HG03139 (cell line): Measurements from ENCODE around the gene ACE.

ENCODE experiments used
- ATAC-seq: cut with Tn5 transposase; IDR thresholded peaks from one replicate; pipeline ENCODE4 v1.9.1; 2021; ENCODE audit not compliant: unreplicated experiment

Gene ACE

DNA sequence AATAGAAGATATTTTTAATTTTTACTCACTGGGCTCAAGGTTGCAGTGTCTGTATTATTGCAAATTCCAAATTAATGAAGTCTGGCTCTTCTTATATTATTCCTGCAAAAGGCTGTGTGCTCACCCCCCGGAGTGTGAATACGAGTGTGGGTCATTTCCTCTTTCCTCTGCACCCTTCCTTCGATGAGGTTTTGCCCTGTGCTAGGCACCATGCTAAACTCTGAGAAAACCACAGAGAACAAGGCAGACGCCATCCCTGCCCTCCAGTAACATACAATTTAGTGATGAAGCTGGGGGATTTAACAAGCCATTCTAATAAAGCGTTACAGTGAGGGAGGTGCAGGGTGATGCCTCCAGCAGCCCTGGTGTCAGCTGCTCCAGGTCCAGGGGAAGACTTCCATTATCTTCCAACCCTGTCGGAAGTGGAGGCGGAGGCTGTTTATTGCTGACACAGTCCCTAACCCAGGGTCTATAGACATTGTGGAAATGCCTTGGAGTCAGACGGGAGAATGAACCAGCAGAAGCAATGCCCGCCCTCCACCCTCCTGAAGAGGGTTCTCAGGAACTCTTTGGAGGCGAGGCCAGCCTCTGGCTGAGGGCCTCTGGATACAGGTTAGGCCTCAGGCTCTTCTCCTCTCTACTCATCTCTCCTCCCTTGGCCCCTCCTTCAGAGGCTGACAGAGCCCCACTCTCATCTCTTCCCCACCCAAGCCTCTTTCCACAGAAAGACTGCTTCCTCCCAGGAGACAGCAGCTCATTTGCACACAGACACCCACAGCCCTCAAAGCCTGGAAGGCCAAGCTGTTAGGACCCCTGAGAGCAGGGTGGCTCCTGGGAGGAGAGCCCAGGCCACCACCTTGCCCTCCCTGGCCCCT is 2.0 kb upstream of the ACE start:
- ATAC-seq, result no peak

- no peak for ATAC-seq
These were observed 1.1 kb upstream of the ACE start for GRCh38 chr17:63475491-63476412.

- no peak for ATAC-seq
These were observed 405 bp upstream of the ACE start for GRCh38 chr17:63476459-63476853.

GRCh38 chr17:63477480-63478440 is 899 bp downstream of the ACE start:
- no peak for ATAC-seq

DNA sequence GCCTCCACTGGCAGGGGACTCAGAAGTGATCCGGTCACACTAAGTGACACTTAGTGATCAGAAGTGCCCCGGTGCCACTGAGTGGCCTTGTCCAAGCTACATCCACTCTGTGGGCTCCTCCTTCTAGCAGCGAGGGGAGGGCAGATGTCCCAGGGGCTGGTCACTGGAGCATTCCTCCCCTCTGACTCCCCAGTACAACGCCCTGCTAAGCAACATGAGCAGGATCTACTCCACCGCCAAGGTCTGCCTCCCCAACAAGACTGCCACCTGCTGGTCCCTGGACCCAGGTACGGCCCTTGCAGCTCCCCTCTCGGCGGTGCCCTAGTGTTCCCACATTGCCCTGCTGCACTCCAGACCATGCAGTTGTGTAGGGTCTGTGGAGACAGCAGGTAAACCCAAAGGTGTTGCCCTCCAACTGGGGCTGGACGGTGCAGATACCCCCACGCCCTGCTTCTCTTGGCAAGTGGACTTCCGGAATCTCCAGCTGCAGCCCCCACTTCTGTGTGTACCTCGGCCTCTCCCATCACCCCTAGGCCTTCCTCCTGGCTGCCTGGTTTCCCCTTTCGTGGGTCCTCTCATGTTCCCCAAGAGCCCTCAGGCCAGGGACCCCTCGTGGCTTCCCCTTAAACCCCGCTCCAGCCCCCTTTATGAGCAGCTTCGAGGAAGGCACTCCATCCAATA is 2.1 kb downstream of the ACE start:
- peak; percentile 70 for ATAC-seq

GRCh38 chr17:63479495-63480184 is 2.8 kb downstream of the ACE start:
- ATAC-seq, result no peak

GRCh38 chr17:63480192-63480784 is 3.4 kb downstream of the ACE start:
- no peak for ATAC-seq

GRCh38 chr17:63480826-63481487 is 4.1 kb downstream of the ACE start:
- ATAC-seq, result no peak

- ATAC-seq, result no peak
These were observed 4.6 kb downstream of the ACE start for GRCh38 chr17:63481488-63481870.

DNA sequence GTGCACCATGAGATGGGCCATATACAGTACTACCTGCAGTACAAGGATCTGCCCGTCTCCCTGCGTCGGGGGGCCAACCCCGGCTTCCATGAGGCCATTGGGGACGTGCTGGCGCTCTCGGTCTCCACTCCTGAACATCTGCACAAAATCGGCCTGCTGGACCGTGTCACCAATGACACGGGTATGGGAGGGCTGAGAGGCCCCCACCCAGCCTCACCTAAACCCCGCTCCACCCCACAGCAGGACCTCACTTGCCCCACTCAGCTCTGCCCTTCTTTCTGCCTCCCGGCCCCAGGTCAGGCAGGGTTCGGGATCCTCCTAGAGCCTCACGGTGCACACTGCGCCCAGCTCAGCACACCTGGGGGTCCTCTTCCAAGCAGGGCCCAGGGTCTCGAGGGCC is 5.6 kb downstream of the ACE start:
- ATAC-seq, result no peak

DNA sequence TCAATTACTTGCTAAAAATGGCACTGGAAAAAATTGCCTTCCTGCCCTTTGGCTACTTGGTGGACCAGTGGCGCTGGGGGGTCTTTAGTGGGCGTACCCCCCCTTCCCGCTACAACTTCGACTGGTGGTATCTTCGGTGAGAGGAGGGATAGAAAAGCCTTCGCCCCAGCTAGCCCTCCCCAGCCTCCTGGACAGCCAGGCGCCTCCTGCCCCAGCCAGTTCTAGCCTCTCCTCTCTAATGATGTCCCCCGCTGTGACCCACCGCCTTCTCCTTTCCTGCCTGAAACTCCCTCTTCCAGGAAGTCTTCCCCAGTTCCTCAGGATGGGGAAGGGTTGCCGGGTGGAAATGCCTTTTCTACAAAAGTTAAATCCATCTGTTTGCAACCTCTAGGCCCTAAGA is 6.2 kb downstream of the ACE start:
- ATAC-seq, result no peak

GRCh38 chr17:63483655-63484575 is 7.1 kb downstream of the ACE start:
- ATAC-seq, result no peak

- no peak for ATAC-seq
These were observed 9.6 kb downstream of the ACE start for GRCh38 chr17:63486317-63487013.

DNA sequence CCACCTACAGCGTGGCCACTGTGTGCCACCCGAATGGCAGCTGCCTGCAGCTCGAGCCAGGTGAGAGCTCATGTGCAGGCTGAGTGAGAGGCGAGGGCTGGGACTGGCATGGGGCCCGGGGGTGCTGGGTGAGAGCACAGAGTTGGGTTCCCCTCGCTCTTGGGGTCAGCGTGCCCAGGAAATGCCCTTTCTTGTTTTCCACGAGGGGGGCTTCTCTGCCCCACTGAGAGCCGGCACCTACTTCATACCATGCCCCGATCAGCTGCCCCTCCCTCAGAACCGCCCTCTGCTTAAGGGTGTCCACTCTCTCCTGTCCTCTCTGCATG is 10.1 kb downstream of the ACE start:
- no peak for ATAC-seq

DNA sequence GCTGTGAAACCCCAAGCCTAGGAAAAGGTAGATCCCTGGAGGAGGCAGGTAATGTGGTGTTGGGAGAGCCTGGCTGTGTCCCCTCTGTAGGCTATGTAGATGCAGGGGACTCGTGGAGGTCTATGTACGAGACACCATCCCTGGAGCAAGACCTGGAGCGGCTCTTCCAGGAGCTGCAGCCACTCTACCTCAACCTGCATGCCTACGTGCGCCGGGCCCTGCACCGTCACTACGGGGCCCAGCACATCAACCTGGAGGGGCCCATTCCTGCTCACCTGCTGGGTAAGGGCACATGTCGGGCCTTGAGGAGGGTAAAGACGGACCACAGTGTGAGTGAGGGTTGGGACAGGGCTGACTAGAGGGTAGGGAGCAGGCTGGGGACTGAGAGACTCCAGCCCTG is 12.0 kb downstream of the ACE start:
- no peak for ATAC-seq

- no peak for ATAC-seq
These were observed 12.4 kb downstream of the ACE start for GRCh38 chr17:63489291-63489690.

GRCh38 chr17:63490329-63490728 is 13.5 kb downstream of the ACE start:
- no peak for ATAC-seq
